ENCODE results near the gene ZNF512B.
"Not testable (repeated sequence)": the region's sequence is repeated elsewhere in the genome, so short reads cannot be mapped to it uniquely, and the experiment has no call there.

The ZNF512B gene

GRCh38 chr20:63973636-63974401, 4.1 kb upstream of the ZNF512B start:
- Histone ChIP-seq H3K4me3 (ENCODE audit: low read length) (no peak overlapping the region), H3K9ac (ENCODE audit: low read length) (no peak overlapping the region)
- TF ChIP-seq CTCF (IDR thresholded peaks at IDR 0.05; ENCODE audit: low read depth, low read length) = peak; percentile 86
- no peak for TF ChIP-seq EZH2phosphoT487 (IDR thresholded peaks at IDR 0.05; ENCODE audit: low read depth)

GRCh38 chr20:63973160-63973479, 3.4 kb upstream of the ZNF512B start:
- Histone ChIP-seq H3K79me2 (ENCODE audit: low read length) (peaks cover 20% of the 10 kb centered on the region), H3K9ac (ENCODE audit: low read length) (no peak overlapping the region), H3K27me3 (ENCODE audit: low read depth, low read length) (0 out of 2 replicates have a peak, but pooled peaks cover 4% of the 10 kb centered on the region), H3K4me3 (ENCODE audit: low read length) (no peak overlapping the region), H3K4me1 (ENCODE audit: low read length) (peaks cover 24% of the 10 kb centered on the region), H3K36me3 (replicated peaks; ENCODE audit: low read depth, low read length) (peaks cover 16% of the 10 kb centered on the region), H3K4me2 (ENCODE audit: low read length) (no peak overlapping the region), H2AFZ (ENCODE audit: low read depth, low read length) (no peak overlapping the region), H3K9me3 (ENCODE audit: insufficient read depth, low read length) (no peaks in the 10 kb centered on the region), H4K20me1 (ENCODE audit: insufficient read depth, low read length) (peaks cover 4% of the 10 kb centered on the region; the same call in 1 of the 2 replicates), H3K27ac (ENCODE audit: low read length) (no peak overlapping the region)
- TF ChIP-seq EZH2phosphoT487 (IDR thresholded peaks at IDR 0.05; ENCODE audit: low read depth) (no peak), CTCF (IDR thresholded peaks at IDR 0.05; ENCODE audit: low read depth, low read length) (no peak)

More at GRCh38 chr20:63973636-63974401, 4.1 kb upstream of the ZNF512B start:
- Histone ChIP-seq H2AFZ (ENCODE audit: low read depth, low read length) (no peak overlapping the region), H3K36me3 (replicated peaks; ENCODE audit: low read depth, low read length) (peaks cover 16% of the 10 kb centered on the region), H3K27me3 (ENCODE audit: low read depth, low read length) (0 out of 2 replicates have a peak, but pooled peaks cover 4% of the 10 kb centered on the region), H3K4me2 (ENCODE audit: low read length) (0 out of 2 replicates have a peak overlapping the region, but pooled peaks have one; percentile 11), H3K27ac (ENCODE audit: low read length) (no peak overlapping the region), H3K9me3 (ENCODE audit: insufficient read depth, low read length) (no peaks in the 10 kb centered on the region), H3K4me1 (ENCODE audit: low read length) (peaks cover 23% of the 10 kb centered on the region), H3K79me2 (ENCODE audit: low read length) (peaks cover 19% of the 10 kb centered on the region), H4K20me1 (ENCODE audit: insufficient read depth, low read length) (peaks cover 7% of the 10 kb centered on the region; the same call in 1 of the 2 replicates)

- H3K4me1 ChIP-seq (ENCODE audit: low read length) = peaks cover 18% of the 10 kb centered on the region
- no peaks in the 10 kb centered on the region for H4K20me1 ChIP-seq (ENCODE audit: insufficient read depth, low read length)
- no peak overlapping the region for H2AFZ ChIP-seq (ENCODE audit: low read depth, low read length)
- H3K4me2 ChIP-seq (ENCODE audit: low read length) = no peak overlapping the region
- no peak overlapping the region for H3K27ac ChIP-seq (ENCODE audit: low read length)
- 0 out of 2 replicates have a peak, but pooled peaks cover 4% of the 10 kb centered on the region for H3K27me3 ChIP-seq (ENCODE audit: low read depth, low read length)
- peaks cover 17% of the 10 kb centered on the region for H3K79me2 ChIP-seq (ENCODE audit: low read length)
- no peak overlapping the region for H3K9ac ChIP-seq (ENCODE audit: low read length)
- TF ChIP-seq CTCF (IDR thresholded peaks at IDR 0.05; ENCODE audit: low read depth, low read length) = no peak
- no peak for TF ChIP-seq EZH2phosphoT487 (IDR thresholded peaks at IDR 0.05; ENCODE audit: low read depth)
- H3K36me3 ChIP-seq (replicated peaks; ENCODE audit: low read depth, low read length) = peaks cover 16% of the 10 kb centered on the region
- H3K9me3 ChIP-seq (ENCODE audit: insufficient read depth, low read length) = no peaks in the 10 kb centered on the region
- H3K4me3 ChIP-seq (ENCODE audit: low read length) = no peak overlapping the region
Measured at GRCh38 chr20:63972312-63973159, 2.8 kb upstream of the ZNF512B start.

GRCh38 chr20:63971960-63972311, 2.2 kb upstream of the ZNF512B start:
- H3K27me3 ChIP-seq (ENCODE audit: low read depth, low read length); H3K4me3 ChIP-seq (ENCODE audit: low read length); H3K9me3 ChIP-seq (ENCODE audit: insufficient read depth, low read length); H4K20me1 ChIP-seq (ENCODE audit: insufficient read depth, low read length); H2AFZ ChIP-seq (ENCODE audit: low read depth, low read length); H3K4me2 ChIP-seq (ENCODE audit: low read length); H3K27ac ChIP-seq (ENCODE audit: low read length); H3K9ac ChIP-seq (ENCODE audit: low read length): not testable (repeated sequence)
- Histone ChIP-seq H3K4me1 (ENCODE audit: low read length) (peaks cover 15% of the 10 kb centered on the region), H3K36me3 (replicated peaks; ENCODE audit: low read depth, low read length) (peaks cover 13% of the 10 kb centered on the region), H3K79me2 (ENCODE audit: low read length) (peaks cover 16% of the 10 kb centered on the region)

Data from OCI-LY3 (cell line).